ENCODE measurements around the gene UBAP1L.
"Not testable (repeated sequence)": the region's sequence is repeated elsewhere in the genome, so short reads cannot be mapped to it uniquely, and the experiment has no call there.

Gene UBAP1L

DNA sequence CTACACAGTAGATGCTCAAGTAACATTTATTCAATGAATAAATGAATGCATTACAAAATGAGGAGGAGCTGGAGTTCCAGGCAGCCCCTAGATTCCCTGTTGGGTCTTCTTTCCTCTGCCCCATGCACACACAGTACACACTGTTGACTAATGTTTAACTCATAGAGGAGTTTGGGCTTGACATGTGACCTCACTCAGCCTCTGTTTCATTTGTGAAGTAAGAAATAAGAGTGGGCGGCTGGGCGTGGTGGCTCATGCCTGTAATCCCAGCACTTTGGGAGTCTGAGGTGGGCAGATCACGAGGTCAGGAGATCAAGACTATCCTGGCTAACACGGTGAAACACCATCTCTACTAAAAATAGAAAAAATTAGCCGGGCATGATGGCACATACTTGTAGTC is 70.8 kb downstream of the UBAP1L start:
- not testable (repeated sequence) for DNase-seq (ENCODE audit: low spot score)

GRCh38 chr15:65042776-65043327 is 72.1 kb downstream of the UBAP1L start:
- DNase-seq (ENCODE audit: low spot score): no peak
